Activated CD8-positive, alpha-beta memory T cell treated with anti-CD3 and anti-CD28 coated beads for 36 hours (primary cell): ENCODE data around the gene ASCC1. TPM values are rescaled to one million over a fixed set of nuclear protein-coding genes. Genes with fewer than 3 reads are reported as not detected.
"Not testable (repeated sequence)": the region's sequence is repeated elsewhere in the genome, so short reads cannot be mapped to it uniquely, and the experiment has no call there.

ENCODE experiments used
- CTCF ChIA-PET: fragments of 350-600 bp; sonication (Branson Sonifier 250); formaldehyde crosslinking; loops from one replicate; lab custom pipeline; 2021; ENCODE audit warnings: antibody characterized with exemption; lab: Charles Lee
- POLR2A ChIA-PET: fragments of 350-600 bp; sonication (Branson Sonifier 250); formaldehyde crosslinking; loops from one replicate; lab custom pipeline; 2021; ENCODE audit warnings: antibody characterized with exemption; lab: Charles Lee
- total RNA-seq, 2 experiments: library from RNA; stranded (reverse); gene quantifications; one replicate each; pipeline ENCODE4 v1.2.3, GENCODE V29; 2021

ASCC1 gene
- total RNA-seq, 2 experiments from 2014 or later: 43.2 to 44.1 TPM

- POLR2A ChIA-PET: interaction anchor here (0.5 kb wide), 1 partner anchor 44 kb away, joined by 3 read pairs; no protein-coding TSS in a partner anchor
- CTCF ChIA-PET: interaction anchor here (1.2 to 1.3 kb wide), 2 partner anchors 39 to 51 kb away, joined by 3 read pairs; partner anchors contain the start of genes ANAPC16 and ASCC1
Measured at GRCh38 chr10:72164617-72165016, 51.5 kb downstream of the ASCC1 start.

GRCh38 chr10:72162978-72163377 lies 53.1 kb downstream of the ASCC1 start:
- POLR2A ChIA-PET: no interaction called here
- CTCF ChIA-PET: no interaction called here

GRCh38 chr10:72158176-72158575 lies 57.9 kb downstream of the ASCC1 start:
- POLR2A ChIA-PET: no interaction called here
- CTCF ChIA-PET: no interaction called here

- ChIA-PET CTCF (interaction anchor here (1.5 kb wide), 1 partner anchor 109 kb away, joined by 3 read pairs; no protein-coding TSS in a partner anchor), POLR2A (no interaction called here)
Measured at GRCh38 chr10:72156223-72156622, 59.9 kb downstream of the ASCC1 start.

- POLR2A ChIA-PET: no interaction called here
- CTCF ChIA-PET: no interaction called here
Measured at GRCh38 chr10:72152286-72152685, 63.8 kb downstream of the ASCC1 start.

GRCh38 chr10:72150746-72151478 lies 65.2 kb downstream of the ASCC1 start:
- CTCF ChIA-PET, POLR2A ChIA-PET: not testable (repeated sequence)

- ChIA-PET POLR2A (interaction anchor here (0.5 kb wide), 1 partner anchor 10 kb away, joined by 3 read pairs; no protein-coding TSS in a partner anchor), CTCF (interaction anchor here (0.6 to 1.1 kb wide), 2 partner anchors 14 to 75 kb away, joined by 3 to 5 read pairs; no protein-coding TSS in a partner anchor)
Measured at GRCh38 chr10:72147324-72147584, 68.8 kb downstream of the ASCC1 start.

- ChIA-PET POLR2A (interaction anchor here (0.5 kb wide), 1 partner anchor 9 kb away, joined by 3 read pairs; no protein-coding TSS in a partner anchor), CTCF (interaction anchor here (0.6 to 1.1 kb wide), 3 partner anchors 14 to 76 kb away, joined by 3 to 5 read pairs (median 4); no protein-coding TSS in a partner anchor)
Measured at GRCh38 chr10:72146559-72147323, 69.3 kb downstream of the ASCC1 start.

GRCh38 chr10:72146071-72146470 lies 70.0 kb downstream of the ASCC1 start:
- ChIA-PET POLR2A (no interaction called here), CTCF (interaction anchor here (0.9 to 1.1 kb wide), 2 partner anchors 13 to 15 kb away, joined by 3 to 4 read pairs; no protein-coding TSS in a partner anchor)

GRCh38 chr10:72145657-72146056 lies 70.4 kb downstream of the ASCC1 start:
- CTCF ChIA-PET: no interaction called here
- POLR2A ChIA-PET: no interaction called here

- ChIA-PET CTCF (interaction anchor here (1.1 kb wide), 1 partner anchor 223 kb away, joined by 3 read pairs; no protein-coding TSS in a partner anchor), POLR2A (no interaction called here)
Measured at GRCh38 chr10:72140850-72141249, 75.2 kb downstream of the ASCC1 start.

GRCh38 chr10:72140174-72140573 lies 75.9 kb downstream of the ASCC1 start:
- ChIA-PET POLR2A (no interaction called here), CTCF (no interaction called here)

GRCh38 chr10:72137583-72137982 lies 78.5 kb downstream of the ASCC1 start:
- ChIA-PET CTCF (interaction anchor here (0.7 to 1.2 kb wide), 7 partner anchors 26 to 266 kb away, joined by 3 to 6 read pairs (median 3); no protein-coding TSS in a partner anchor), POLR2A (interaction anchor here (0.6 to 0.7 kb wide), 2 partner anchors 9 to 361 kb away, joined by 3 read pairs; no protein-coding TSS in a partner anchor)

GRCh38 chr10:72136225-72136624 lies 79.9 kb downstream of the ASCC1 start:
- CTCF ChIA-PET: not testable (repeated sequence)
- POLR2A ChIA-PET: interaction anchor here (0.6 kb wide), 1 partner anchor 16 kb away, joined by 6 read pairs; no protein-coding TSS in a partner anchor

- POLR2A ChIA-PET: no interaction called here
- CTCF ChIA-PET: no interaction called here
Measured at GRCh38 chr10:72134785-72135767, 81.0 kb downstream of the ASCC1 start.

- POLR2A ChIA-PET: no interaction called here
- CTCF ChIA-PET: interaction anchor here (1.0 to 1.4 kb wide), 3 partner anchors 13 to 204 kb away, joined by 3 to 6 read pairs (median 4); no protein-coding TSS in a partner anchor
Measured at GRCh38 chr10:72133517-72133916, 82.6 kb downstream of the ASCC1 start.

GRCh38 chr10:72132854-72133253 lies 83.2 kb downstream of the ASCC1 start:
- ChIA-PET POLR2A (no interaction called here), CTCF (interaction anchor here (1.0 to 1.4 kb wide), 3 partner anchors 14 to 204 kb away, joined by 3 to 6 read pairs (median 4); no protein-coding TSS in a partner anchor)

GRCh38 chr10:72127571-72127970 lies 88.5 kb downstream of the ASCC1 start:
- CTCF ChIA-PET: interaction anchor here (0.6 to 2.4 kb wide), 2 partner anchors 25 to 210 kb away, joined by 3 to 12 read pairs; no protein-coding TSS in a partner anchor
- POLR2A ChIA-PET: no interaction called here
